ENCODE results near the gene CDK14.

GRCh38 chr7:91135703-91136430 lies 539.7 kb downstream of the CDK14 start:
- TF ChIP-seq POLR2AphosphoS5 (IDR thresholded peaks at IDR 0.05; ENCODE audit: low read depth, low read length) (no peak), POLR2A (IDR thresholded peaks at IDR 0.05; ENCODE audit: low read depth, low read length) (no peak)
